SK-N-SH treated with all-trans-retinoic acid at 6 μM for 48 hours (cell line): ENCODE results near the gene RO60.

ENCODE experiments used
- ATAC-seq: fragments of 200-7000 bp; cut with Tn5 transposase; 3 replicates; pipeline ENCODE4 v1.9.1; 2020; ENCODE audit warnings: mild to moderate bottlenecking, moderate library complexity
- ARNTL ChIP-seq: fragments of 450-650 bp; formaldehyde crosslinking; IDR thresholded peaks from 2 replicates; pipeline ENCODE4 v1.5.0; 2020; ENCODE audit warnings: low read depth, mild to moderate bottlenecking, moderate library complexity, borderline replicate concordance
- BACH2 ChIP-seq: fragments of 250-450 bp; sonication (Bioruptor Pico); IDR thresholded peaks from 2 replicates; pipeline ENCODE4 v1.9.0; 2021; ENCODE audit warnings: mild to moderate bottlenecking, borderline replicate concordance
- CREB5 ChIP-seq: fragments of 250-450 bp; sonication (Bioruptor Pico); IDR thresholded peaks from 2 replicates; pipeline ENCODE4 v1.5.1; 2020; ENCODE audit warnings: low read depth, mild to moderate bottlenecking, moderate library complexity
- CSDC2 ChIP-seq: fragments of 250-450 bp; sonication (Bioruptor Pico); IDR thresholded peaks from 2 replicates; pipeline ENCODE4 v1.5.0; 2020; ENCODE audit warnings: mild to moderate bottlenecking, moderate library complexity
- ESRRG ChIP-seq: fragments of 250-450 bp; sonication (Bioruptor Pico); IDR thresholded peaks from 2 replicates; pipeline ENCODE4 v1.6.1; 2021; ENCODE audit warnings: mild to moderate bottlenecking
- GLIS3 ChIP-seq: fragments of 250-450 bp; sonication (Bioruptor Pico); IDR thresholded peaks from 2 replicates; pipeline ENCODE4 v1.5.0; 2020; ENCODE audit warnings: mild to moderate bottlenecking, moderate library complexity
- ISL1 ChIP-seq: fragments of 250-450 bp; sonication (Bioruptor Pico); IDR thresholded peaks from 2 replicates; pipeline ENCODE4 v2.1.2; 2022; ENCODE audit warnings: mild to moderate bottlenecking, moderate library complexity
- OSR1 ChIP-seq: fragments of 250-450 bp; sonication (Bioruptor Pico); IDR thresholded peaks from 2 replicates; pipeline ENCODE4 v1.8.0; 2022; ENCODE audit warnings: moderate library complexity, mild to moderate bottlenecking, inconsistent platforms
- POU6F1 ChIP-seq: fragments of 250-450 bp; sonication (Bioruptor Pico); IDR thresholded peaks from 2 replicates; pipeline ENCODE4 v1.8.0; 2021; ENCODE audit warnings: low read depth, mild to moderate bottlenecking, moderate library complexity, borderline replicate concordance
- PPARA ChIP-seq: fragments of 250-450 bp; sonication (Bioruptor Pico); IDR thresholded peaks from 2 replicates; pipeline ENCODE4 v1.5.0; 2020; ENCODE audit warnings: mild to moderate bottlenecking, borderline replicate concordance
- SNAI2 ChIP-seq: fragments of 250-450 bp; sonication (Bioruptor Pico); IDR thresholded peaks from 2 replicates; pipeline ENCODE4 v1.5.0; 2020; ENCODE audit warnings: mild to moderate bottlenecking, moderate library complexity
- TCF4 ChIP-seq: fragments of 250-450 bp; sonication (Bioruptor Pico); IDR thresholded peaks from 2 replicates; pipeline ENCODE4 v1.8.0; 2021; ENCODE audit warnings: mild to moderate bottlenecking, moderate library complexity, borderline replicate concordance
- TOX ChIP-seq: fragments of 250-450 bp; sonication (Bioruptor Pico); IDR thresholded peaks from 2 replicates; pipeline ENCODE4 v1.8.0; 2021; ENCODE audit warnings: mild to moderate bottlenecking, moderate library complexity, borderline replicate concordance
- TSHZ2 ChIP-seq: fragments of 250-450 bp; sonication (Bioruptor Pico); IDR thresholded peaks from 2 replicates; pipeline ENCODE4 v1.5.0; 2020; ENCODE audit warnings: mild to moderate bottlenecking, moderate library complexity
- ZC3H10 ChIP-seq: fragments of 250-450 bp; sonication (Bioruptor Pico); IDR thresholded peaks from 2 replicates; pipeline ENCODE4 v1.5.1; 2021; ENCODE audit warnings: mild to moderate bottlenecking, moderate library complexity
- ZFP30 ChIP-seq: fragments of 450-650 bp; formaldehyde crosslinking; IDR thresholded peaks from 2 replicates; pipeline ENCODE4 v1.5.0; 2022; ENCODE audit warnings: mild to moderate bottlenecking, moderate library complexity
- ZNF70 ChIP-seq: fragments of 450-650 bp; formaldehyde crosslinking; IDR thresholded peaks from 2 replicates; pipeline ENCODE4 v1.5.0; 2020; ENCODE audit warnings: mild to moderate bottlenecking, moderate library complexity
- ZNF8 ChIP-seq: fragments of 450-650 bp; formaldehyde crosslinking; IDR thresholded peaks from 2 replicates; pipeline ENCODE4 v1.5.0; 2020; ENCODE audit warnings: mild to moderate bottlenecking, moderate library complexity
- TF ChIP-seq, protein P1 (sequence below): fragments of 250-450 bp; sonication (Bioruptor Pico); IDR thresholded peaks from 2 replicates; pipeline ENCODE4 v1.5.1; 2021; ENCODE audit warnings: mild to moderate bottlenecking, moderate library complexity
- TF ChIP-seq, protein P2 (sequence below): fragments of 250-450 bp; sonication (Bioruptor Pico); IDR thresholded peaks from 2 replicates; pipeline ENCODE4 v1.8.0; 2020; ENCODE audit warnings: mild to moderate bottlenecking, moderate library complexity, borderline replicate concordance

The RO60 gene

DNA sequence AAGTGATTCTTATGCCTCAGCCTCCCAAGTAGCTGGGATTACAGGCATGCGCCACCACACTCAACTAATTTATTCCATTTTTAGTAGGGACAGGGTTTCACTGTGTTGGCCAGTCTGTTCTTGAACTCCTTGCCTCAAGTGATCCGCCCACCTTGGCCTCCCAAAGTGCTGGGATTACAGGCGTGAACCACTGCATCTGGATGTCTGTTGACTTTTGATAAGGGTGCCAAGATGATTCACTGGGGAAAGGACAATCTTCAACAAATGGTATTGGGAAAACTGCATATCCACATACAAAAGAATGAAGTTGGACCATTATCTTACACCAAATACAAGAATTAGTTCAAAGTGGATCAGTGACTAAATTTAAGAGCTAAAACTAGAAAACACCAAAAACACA, 19.8 kb downstream of the RO60 start:
- TF ChIP-seq ZFP30 (CRISPR knock-in tag) (no peak), ARNTL (no peak), SNAI2 (CRISPR knock-in tag) (no peak), POU6F1 (CRISPR knock-in tag) (no peak), BACH2 (CRISPR knock-in tag) (no peak), OSR1 (CRISPR knock-in tag) (no peak), ESRRG (CRISPR knock-in tag) (no peak), ZNF8 (CRISPR knock-in tag) (no peak), PPARA (CRISPR knock-in tag) (no peak), CREB5 (CRISPR knock-in tag) (no peak)
- TF ChIP-seq, protein P1, sequence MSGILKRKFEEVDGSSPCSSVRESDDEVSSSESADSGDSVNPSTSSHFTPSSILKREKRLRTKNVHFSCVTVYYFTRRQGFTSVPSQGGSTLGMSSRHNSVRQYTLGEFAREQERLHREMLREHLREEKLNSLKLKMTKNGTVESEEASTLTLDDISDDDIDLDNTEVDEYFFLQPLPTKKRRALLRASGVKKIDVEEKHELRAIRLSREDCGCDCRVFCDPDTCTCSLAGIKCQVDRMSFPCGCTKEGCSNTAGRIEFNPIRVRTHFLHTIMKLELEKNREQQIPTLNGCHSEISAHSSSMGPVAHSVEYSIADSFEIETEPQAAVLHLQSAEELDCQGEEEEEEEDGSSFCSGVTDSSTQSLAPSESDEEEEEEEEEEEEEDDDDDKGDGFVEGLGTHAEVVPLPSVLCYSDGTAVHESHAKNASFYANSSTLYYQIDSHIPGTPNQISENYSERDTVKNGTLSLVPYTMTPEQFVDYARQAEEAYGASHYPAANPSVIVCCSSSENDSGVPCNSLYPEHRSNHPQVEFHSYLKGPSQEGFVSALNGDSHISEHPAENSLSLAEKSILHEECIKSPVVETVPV (CRISPR knock-in tag) = no peak
- ATAC-seq = no peak

GRCh38 chr1:193083365-193084088, 24.1 kb downstream of the RO60 start:
- ATAC-seq = no peak
- TF ChIP-seq TSHZ2 (no peak), ESRRG (CRISPR knock-in tag) (no peak), CREB5 (CRISPR knock-in tag) (no peak), SNAI2 (CRISPR knock-in tag) (no peak), CSDC2 (no peak), OSR1 (CRISPR knock-in tag) (no peak), ZNF70 (CRISPR knock-in tag) (no peak), BACH2 (CRISPR knock-in tag) (no peak), TCF4 (no peak), TOX (CRISPR knock-in tag) (no peak), ISL1 (CRISPR knock-in tag) (no peak), ZFP30 (CRISPR knock-in tag) (no peak), GLIS3 (CRISPR knock-in tag) (no peak), ZC3H10 (CRISPR knock-in tag) (no peak)
- TF ChIP-seq, protein P2, sequence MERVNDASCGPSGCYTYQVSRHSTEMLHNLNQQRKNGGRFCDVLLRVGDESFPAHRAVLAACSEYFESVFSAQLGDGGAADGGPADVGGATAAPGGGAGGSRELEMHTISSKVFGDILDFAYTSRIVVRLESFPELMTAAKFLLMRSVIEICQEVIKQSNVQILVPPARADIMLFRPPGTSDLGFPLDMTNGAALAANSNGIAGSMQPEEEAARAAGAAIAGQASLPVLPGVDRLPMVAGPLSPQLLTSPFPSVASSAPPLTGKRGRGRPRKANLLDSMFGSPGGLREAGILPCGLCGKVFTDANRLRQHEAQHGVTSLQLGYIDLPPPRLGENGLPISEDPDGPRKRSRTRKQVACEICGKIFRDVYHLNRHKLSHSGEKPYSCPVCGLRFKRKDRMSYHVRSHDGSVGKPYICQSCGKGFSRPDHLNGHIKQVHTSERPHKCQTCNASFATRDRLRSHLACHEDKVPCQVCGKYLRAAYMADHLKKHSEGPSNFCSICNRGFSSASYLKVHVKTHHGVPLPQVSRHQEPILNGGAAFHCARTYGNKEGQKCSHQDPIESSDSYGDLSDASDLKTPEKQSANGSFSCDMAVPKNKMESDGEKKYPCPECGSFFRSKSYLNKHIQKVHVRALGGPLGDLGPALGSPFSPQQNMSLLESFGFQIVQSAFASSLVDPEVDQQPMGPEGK (CRISPR knock-in tag) = no peak
